H1 (cell line): ENCODE data around the gene SPOCK3. TPM values are rescaled to one million over a fixed set of nuclear protein-coding genes. Genes with fewer than 3 reads are reported as not detected.
A peak's percentile ranks its signal among the peaks of the same experiment; 100 is the strongest.

ENCODE experiments used
- CTCF ChIA-PET: fragments of 300-600 bp; sonication (Branson Sonifier 250); formaldehyde crosslinking; loops from one replicate; lab custom pipeline; 2021; ENCODE audit not compliant: partially characterized antibody; lab: Charles Lee
- POLR2A ChIA-PET: fragments of 300-600 bp; sonication (Branson Sonifier 250); formaldehyde crosslinking; loops from one replicate; lab custom pipeline; 2021; ENCODE audit warnings: inconsistent platforms; ENCODE audit not compliant: partially characterized antibody; lab: Charles Lee
- DNase-seq, 2 experiments: peaks; one replicate each; pipeline versions ENCODE4 v3.0.0 to v3.0.0-alpha.2; 2010 to 2022; ENCODE audit warnings: low spot score in 2 of 2, low read depth in 1 of 2, mixed read lengths in 1 of 2
- FAIRE-seq: peaks from 2 replicates; lab custom pipeline; 2011; peaks lifted over from hg19 to GRCh38; lab: Jason Lieb, UNC
- H2AFZ ChIP-seq: 2 replicates; pipeline ENCODE4 v1.8.1; 2012; ENCODE audit warnings: low read length, inconsistent platforms
- H2AK5ac ChIP-seq: 2 replicates; pipeline ENCODE4 v1.6.1; 2013; ENCODE audit warnings: low read depth, low read length
- H2BK120ac ChIP-seq: replicated peaks from 2 replicates; pipeline ENCODE3; 2013; ENCODE audit warnings: low read depth, low read length, inconsistent platforms
- H2BK12ac ChIP-seq: 2 replicates; pipeline ENCODE4 v1.6.1; 2013; ENCODE audit warnings: low read depth, low read length
- H2BK15ac ChIP-seq: 2 replicates; pipeline ENCODE4 v1.6.1; 2013; ENCODE audit warnings: low read length
- H2BK20ac ChIP-seq: 2 replicates; pipeline ENCODE4 v1.6.1; 2013; ENCODE audit warnings: low read length
- H2BK5ac ChIP-seq: 2 replicates; pipeline ENCODE4 v1.6.1; 2013; ENCODE audit warnings: low read depth, low read length
- H3K14ac ChIP-seq: 2 replicates; pipeline ENCODE4 v1.6.1; 2013; ENCODE audit warnings: inconsistent platforms; ENCODE audit not compliant: insufficient read length
- H3K18ac ChIP-seq: 2 replicates; pipeline ENCODE4 v1.6.1; 2013; ENCODE audit warnings: low read length; ENCODE audit errors: extremely low read depth
- H3K23ac ChIP-seq: 2 replicates; pipeline ENCODE4 v1.6.1; 2013; ENCODE audit warnings: inconsistent platforms; ENCODE audit not compliant: insufficient read length
- H3K23me2 ChIP-seq: 2 replicates; pipeline ENCODE4 v1.6.1; 2013; ENCODE audit warnings: low read depth, low read length
- H3K27ac ChIP-seq: 2 replicates; pipeline ENCODE4 v1.6.1; 2011; ENCODE audit warnings: low read depth, low read length, inconsistent platforms
- H3K27me3 ChIP-seq, 4 experiments: replicated peaks in 1 of 4; 1 replicate in 1 of 4; 2 replicates in 3 of 4; pipeline versions ENCODE4 v1.6.1 to v1.8.1; 2011 to 2013; ENCODE audit warnings: low read length in 3 of 4, mild to moderate bottlenecking in 3 of 4, inconsistent platforms in 2 of 4, mixed read lengths in 2 of 4, moderate library complexity in 1 of 4; ENCODE audit not compliant: control insufficient read depth in 3 of 4, insufficient read depth in 3 of 4; ENCODE audit errors: extremely low read depth in 1 of 4
- H3K36me3 ChIP-seq, 4 experiments: 2 replicates each; pipeline versions ENCODE4 v1.6.1 to v1.8.1; 2011 to 2013; ENCODE audit warnings: mild to moderate bottlenecking in 4 of 4, low read length in 3 of 4, moderate library complexity in 2 of 4, control low read depth in 1 of 4, inconsistent platforms in 1 of 4; ENCODE audit not compliant: insufficient read depth in 4 of 4, control insufficient read depth in 2 of 4
- H3K4ac ChIP-seq: replicated peaks from 2 replicates; pipeline ENCODE3; 2013; ENCODE audit warnings: low read length, low read depth, mixed read lengths, inconsistent platforms; ENCODE audit not compliant: insufficient read length
- H3K4me1 ChIP-seq, 4 experiments: replicated peaks in 1 of 4; 1 replicate in 1 of 4; 2 replicates in 3 of 4; pipeline versions ENCODE4 v1.6.1 to v1.8.1; 2011 to 2013; ENCODE audit warnings: low read length in 3 of 4, inconsistent platforms in 2 of 4, mixed read lengths in 1 of 4; ENCODE audit not compliant: insufficient read depth in 4 of 4, control insufficient read depth in 3 of 4
- H3K4me2 ChIP-seq, 2 experiments: 2 replicates each; pipeline versions ENCODE4 v1.6.1 to v1.8.1; 2011 to 2013; ENCODE audit warnings: low read depth in 2 of 2, low read length in 2 of 2, control low read depth in 1 of 2, inconsistent platforms in 1 of 2, mild to moderate bottlenecking in 1 of 2; ENCODE audit not compliant: insufficient read depth in 1 of 2
- H3K4me3 ChIP-seq, 4 experiments: fragments of 200-600, 300-600 bp in 1 of 4; sonication (generic), shearing (Covaris generic), sonication (Bioruptor Twin) in 1 of 4; 2 replicates each; pipeline versions ENCODE4 v1.5.1 to v1.8.1; 2011 to 2016; ENCODE audit warnings: low read length in 4 of 4, low read depth in 3 of 4, control low read depth in 2 of 4, inconsistent platforms in 2 of 4, mild to moderate bottlenecking in 2 of 4, mixed read lengths in 1 of 4, moderate library complexity in 1 of 4; ENCODE audit not compliant: insufficient read depth in 2 of 4; ENCODE audit errors: extremely low read depth in 1 of 4
- H3K56ac ChIP-seq: replicated peaks from 2 replicates; pipeline ENCODE3; 2013; ENCODE audit warnings: low read depth, mild to moderate bottlenecking, mixed read lengths, low read length, inconsistent platforms; ENCODE audit not compliant: insufficient read length
- H3K79me1 ChIP-seq: 2 replicates; pipeline ENCODE4 v1.6.1; 2013; ENCODE audit warnings: low read depth, low read length, control low read depth
- H3K79me2 ChIP-seq, 2 experiments: 2 replicates each; pipeline versions ENCODE4 v1.6.1 to v1.8.1; 2012 to 2013; ENCODE audit warnings: low read length in 2 of 2, mild to moderate bottlenecking in 2 of 2, inconsistent platforms in 1 of 2; ENCODE audit not compliant: insufficient read depth in 2 of 2, control insufficient read depth in 1 of 2
- H3K9ac ChIP-seq, 4 experiments: replicated peaks in 1 of 4; 1 replicate in 1 of 4; 2 replicates in 3 of 4; pipeline versions ENCODE4 v1.6.1 to v1.8.1; 2011 to 2013; ENCODE audit warnings: low read depth in 3 of 4, low read length in 3 of 4, control low read depth in 2 of 4, mild to moderate bottlenecking in 2 of 4, moderate library complexity in 2 of 4, inconsistent platforms in 1 of 4; ENCODE audit errors: extremely low read depth in 1 of 4
- H3K9me3 ChIP-seq, 2 experiments: 2 replicates each; pipeline versions ENCODE4 v1.6.1 to v1.8.1; 2012 to 2013; ENCODE audit warnings: mild to moderate bottlenecking in 2 of 2, moderate library complexity in 2 of 2, control low read depth in 1 of 2, inconsistent platforms in 1 of 2, low read depth in 1 of 2, low read length in 1 of 2, mixed read lengths in 1 of 2; ENCODE audit not compliant: insufficient read depth in 2 of 2
- H4K20me1 ChIP-seq, 2 experiments: replicated peaks in 1 of 2; 2 replicates each; pipeline versions ENCODE3 to v1.8.1; 2011 to 2013; ENCODE audit warnings: inconsistent platforms in 2 of 2, low read length in 2 of 2, mild to moderate bottlenecking in 1 of 2; ENCODE audit not compliant: insufficient read depth in 2 of 2, control insufficient read depth in 1 of 2
- H4K5ac ChIP-seq: 2 replicates; pipeline ENCODE4 v1.6.1; 2013; ENCODE audit warnings: low read length, low read depth, mixed read lengths, inconsistent platforms; ENCODE audit not compliant: insufficient read length
- H4K8ac ChIP-seq: 2 replicates; pipeline ENCODE4 v1.8.0; 2013; ENCODE audit warnings: mild to moderate bottlenecking, moderate library complexity, low read length, inconsistent platforms; ENCODE audit not compliant: insufficient read depth; ENCODE audit errors: extremely low read depth
- H4K91ac ChIP-seq: replicated peaks from 2 replicates; pipeline ENCODE3; 2013; ENCODE audit warnings: low read length, mixed read lengths, inconsistent platforms; ENCODE audit not compliant: insufficient read length
- ATF3 ChIP-seq: IDR thresholded peaks from 2 replicates; pipeline ENCODE4 v1.6.1; 2011; ENCODE audit warnings: low read depth, mild to moderate bottlenecking, low read length; ENCODE audit not compliant: insufficient read depth
- CEBPB ChIP-seq: IDR thresholded peaks from 2 replicates; pipeline ENCODE4 v1.6.1; 2012; ENCODE audit warnings: low read depth, low read length
- CTCF ChIP-seq, 3 experiments: IDR thresholded peaks; 1 replicate in 2 of 3; 2 replicates in 1 of 3; pipeline versions ENCODE4 v1.5.1 to v1.6.1; 2011; ENCODE audit warnings: low read length in 3 of 3, mild to moderate bottlenecking in 3 of 3, inconsistent platforms in 2 of 3, low read depth in 1 of 3, moderate library complexity in 1 of 3; ENCODE audit not compliant: insufficient read depth in 1 of 3; ENCODE audit errors: control extremely low read depth in 1 of 3
- GTF2F1 ChIP-seq: IDR thresholded peaks from 2 replicates; pipeline ENCODE4 v1.6.1; 2012; ENCODE audit warnings: low read depth, low read length, improper control_type of control experiment, borderline replicate concordance
- RAD21 ChIP-seq, 2 experiments: IDR thresholded peaks in 1 of 2; conservative IDR thresholded peaks in 1 of 2; 2 replicates each; pipeline ENCODE4 v1.6.1; 2011; ENCODE audit warnings: low read depth in 2 of 2, low read length in 2 of 2, improper control_type of control experiment in 1 of 2, inconsistent platforms in 1 of 2, mild to moderate bottlenecking in 1 of 2, moderate library complexity in 1 of 2
- RXRA ChIP-seq: IDR thresholded peaks from 2 replicates; pipeline ENCODE4 v1.6.1; 2011; ENCODE audit warnings: low read depth, mild to moderate bottlenecking, low read length, moderate library complexity; ENCODE audit not compliant: insufficient read depth
- SAP30 ChIP-seq: fragments of 300-600 bp; sonication (generic); IDR thresholded peaks from 2 replicates; pipeline ENCODE4 v1.7.1; 2012; ENCODE audit warnings: low read length, moderate library complexity, mild to moderate bottlenecking, inconsistent platforms; ENCODE audit not compliant: insufficient read depth, insufficient replicate concordance
- TBP ChIP-seq: IDR thresholded peaks from 2 replicates; pipeline ENCODE4 v1.6.1; 2011; ENCODE audit warnings: low read depth, low read length, improper control_type of control experiment
- WGBS, 2 experiments: shearing (Covaris generic) in 1 of 2; methylation state at CpG; one replicate each; pipeline versions ENCODE4 v1.1.6 to v1.1.7; 2013 to 2015; ENCODE audit warnings: low lambda C conversion rate in 2 of 2, mixed read lengths in 2 of 2, inconsistent platforms in 1 of 2, low coverage in 1 of 2, missing lambda C conversion rate in 1 of 2; ENCODE audit not compliant: insufficient replicate concordance in 2 of 2, insufficient coverage in 1 of 2, insufficient read length in 1 of 2; ENCODE audit errors: extremely low coverage in 1 of 2, missing lambda C conversion rate in 1 of 2; 5-methylcytosine and 5-hydroxymethylcytosine counted together
- polyA plus RNA-seq, 7 experiments: library from polyadenylated mRNA; depleted of rRNA in 3 of 7; stranded (reverse) in 5 of 7; unstranded in 2 of 7; fragments of >200 nt in 5 of 7; fragments of 200-250 nt in 2 of 7; gene quantifications; 1 replicate in 5 of 7; 2 replicates in 1 of 7; 4 replicates in 1 of 7; pipeline versions ENCODE4 v1.2.1 to v1.2.3, GENCODE V29; 2011 to 2013; ENCODE audit warnings: missing spikeins in 2 of 7, mixed read lengths in 2 of 7
- total RNA-seq: library from RNA; stranded (reverse); fragmentation: NEBNext Ultra II Directional; extraction: Animal tissue kit (Norgen Biotek cat#: 25700); gene quantifications from 2 replicates; pipeline ENCODE4 v1.2.1, GENCODE V29; 2021

SPOCK3 gene
- total and polyA plus RNA-seq, 2 of the 8 experiments (the other 6 are each of a cell fraction or from before 2014, with no cell fraction given) = 0.14 to 0.60 TPM

- no peak overlapping the region for H2BK12ac ChIP-seq
- H3K79me2 ChIP-seq = no peaks in the 10 kb centered on the region
- H2BK15ac ChIP-seq = no peak overlapping the region
- H3K4me2 ChIP-seq = no peak overlapping the region
- H2AFZ ChIP-seq = 0 out of 2 replicates have a peak overlapping the region, but pooled peaks have one; percentile 5
- no peaks in the 10 kb centered on the region for H3K9me3 ChIP-seq
- POLR2A ChIA-PET = interaction anchor here (0.6 kb wide), 1 partner anchor 145 kb away, joined by 3 read pairs; no protein-coding TSS in a partner anchor
- H4K8ac ChIP-seq = no peak overlapping the region
- H3K56ac ChIP-seq = no peak overlapping the region
- H3K23me2 ChIP-seq = no peaks in the 10 kb centered on the region; the same call in 1 of the 2 replicates
- no peak overlapping the region for H2BK120ac ChIP-seq
- no peak overlapping the region for H2BK20ac ChIP-seq
- H2AK5ac ChIP-seq = no peak overlapping the region
- DNase-seq (peak; percentile 34 to 87), FAIRE-seq (peak; percentile 95)
- H3K4me1 ChIP-seq = no peaks in the 10 kb centered on the region; a peak in 1 of 7 replicates
- no peak overlapping the region for H2BK5ac ChIP-seq
- H3K27me3 ChIP-seq = no peaks in the 10 kb centered on the region
- H3K18ac ChIP-seq = no peak overlapping the region
- H3K4ac ChIP-seq = no peak overlapping the region
- H4K5ac ChIP-seq = no peak overlapping the region
- no peak overlapping the region for H3K27ac ChIP-seq
- H4K91ac ChIP-seq = no peak overlapping the region
- 39% methylated on average over 11 of the region's 11 CpGs; no CpG with 5 or more reads in 1 of the 2 experiments for WGBS, 2 experiments
- H3K23ac ChIP-seq = no peak overlapping the region
- no peaks in the 10 kb centered on the region for H3K79me1 ChIP-seq
- no peak overlapping the region for H3K9ac ChIP-seq
- CTCF ChIA-PET = interaction anchor here (0.8 to 2.6 kb wide), 13 partner anchors 9 to 358 kb away, joined by 3 to 15 read pairs (median 4); no protein-coding TSS in a partner anchor
- no peak overlapping the region for H3K4me3 ChIP-seq
- no peak overlapping the region for H3K14ac ChIP-seq
- H3K36me3 ChIP-seq = no peaks in the 10 kb centered on the region
- H4K20me1 ChIP-seq = no peaks in the 10 kb centered on the region
- TF ChIP-seq GTF2F1 (no peak), RAD21 (IDR thresholded peaks at IDR 0.05 in 1 of 2, conservative IDR thresholded peaks at IDR 0.05 in 1 of 2; ENCODE audit: low read depth in 2 of 2, low read length in 2 of 2) (peak; percentile 79 to 86), SAP30 (no peak), CEBPB (no peak), TBP (no peak), CTCF (IDR thresholded peaks at IDR 0.05; ENCODE audit: control extremely low read depth in 1 of 3, insufficient read depth in 1 of 3, low read depth in 1 of 3, low read length in 3 of 3) (peak; percentile 39 to 77 (median 70)), RXRA (no peak), ATF3 (no peak)
Observed at GRCh38 chr4:167021545-167022155, 212.6 kb downstream of the SPOCK3 start.
